DND-41 (cell line): ENCODE data around the gene USPL1.

Experiments used
- ATAC-seq: fragments of 200-7000 bp; cut with Tn5 transposase; 3 replicates; pipeline ENCODE4 v1.9.1; 2021; ENCODE audit warnings: low read depth; ENCODE audit not compliant: insufficient read depth
- DNase-seq: peaks from one replicate; pipeline ENCODE4 v3.0.0-alpha.2; 2020
- H2AFZ ChIP-seq: 2 replicates; pipeline ENCODE4 v1.6.0; 2012; ENCODE audit warnings: low read depth, low read length
- H3K27ac ChIP-seq: 2 replicates; pipeline ENCODE4 v1.5.1; 2012; ENCODE audit warnings: low read length, inconsistent platforms
- H3K27me3 ChIP-seq: fragments of 200-600 bp; sonication (generic); 2 replicates; pipeline ENCODE4 v1.6.0; 2012; ENCODE audit warnings: low read length, mild to moderate bottlenecking, inconsistent platforms; ENCODE audit not compliant: insufficient read depth, poor library complexity
- H3K36me3 ChIP-seq: 2 replicates; pipeline ENCODE4 v1.5.1; 2012; ENCODE audit warnings: low read length, inconsistent platforms; ENCODE audit not compliant: insufficient read depth
- H3K4me1 ChIP-seq: 2 replicates; pipeline ENCODE4 v1.5.1; 2012; ENCODE audit warnings: mild to moderate bottlenecking, low read length; ENCODE audit not compliant: insufficient read depth
- H3K4me2 ChIP-seq: 2 replicates; pipeline ENCODE4 v1.6.0; 2012; ENCODE audit warnings: mild to moderate bottlenecking, moderate library complexity, low read length, inconsistent platforms; ENCODE audit not compliant: insufficient read depth
- H3K4me3 ChIP-seq, 2 experiments: fragments of 200-600 bp in 1 of 2; shearing (Covaris generic) in 1 of 2; 2 replicates each; pipeline ENCODE4 v1.5.1; 2012 to 2016; ENCODE audit warnings: inconsistent platforms in 2 of 2, low read length in 2 of 2, mild to moderate bottlenecking in 2 of 2, low read depth in 1 of 2, moderate library complexity in 1 of 2
- H3K79me2 ChIP-seq: 2 replicates; pipeline ENCODE4 v1.6.0; 2012; ENCODE audit warnings: low read length, inconsistent platforms; ENCODE audit not compliant: insufficient read depth
- H3K9ac ChIP-seq: 2 replicates; pipeline ENCODE4 v1.6.0; 2012; ENCODE audit warnings: low read depth, mild to moderate bottlenecking, inconsistent platforms, low read length, moderate library complexity
- H3K9me3 ChIP-seq: 2 replicates; pipeline ENCODE4 v1.5.1; 2012; ENCODE audit warnings: low read length, moderate library complexity, mild to moderate bottlenecking, inconsistent platforms; ENCODE audit not compliant: insufficient read depth, severe bottlenecking
- H4K20me1 ChIP-seq: 2 replicates; pipeline ENCODE4 v1.6.0; 2012; ENCODE audit warnings: low read length; ENCODE audit not compliant: insufficient read depth
- EZH2 ChIP-seq: IDR thresholded peaks from 3 replicates; pipeline ENCODE4 v1.6.1; 2012; ENCODE audit warnings: borderline replicate concordance, low read depth, mild to moderate bottlenecking, moderate library complexity, low read length, inconsistent platforms; ENCODE audit not compliant: severe bottlenecking
- TF ChIP-seq, protein P1 (sequence below): IDR thresholded peaks from 2 replicates; pipeline ENCODE4 v1.5.1; 2012; ENCODE audit warnings: borderline replicate concordance, low read length, moderate library complexity, mild to moderate bottlenecking; ENCODE audit not compliant: poor library complexity, severe bottlenecking; ENCODE audit errors: extremely low read depth

USPL1 gene

DNA sequence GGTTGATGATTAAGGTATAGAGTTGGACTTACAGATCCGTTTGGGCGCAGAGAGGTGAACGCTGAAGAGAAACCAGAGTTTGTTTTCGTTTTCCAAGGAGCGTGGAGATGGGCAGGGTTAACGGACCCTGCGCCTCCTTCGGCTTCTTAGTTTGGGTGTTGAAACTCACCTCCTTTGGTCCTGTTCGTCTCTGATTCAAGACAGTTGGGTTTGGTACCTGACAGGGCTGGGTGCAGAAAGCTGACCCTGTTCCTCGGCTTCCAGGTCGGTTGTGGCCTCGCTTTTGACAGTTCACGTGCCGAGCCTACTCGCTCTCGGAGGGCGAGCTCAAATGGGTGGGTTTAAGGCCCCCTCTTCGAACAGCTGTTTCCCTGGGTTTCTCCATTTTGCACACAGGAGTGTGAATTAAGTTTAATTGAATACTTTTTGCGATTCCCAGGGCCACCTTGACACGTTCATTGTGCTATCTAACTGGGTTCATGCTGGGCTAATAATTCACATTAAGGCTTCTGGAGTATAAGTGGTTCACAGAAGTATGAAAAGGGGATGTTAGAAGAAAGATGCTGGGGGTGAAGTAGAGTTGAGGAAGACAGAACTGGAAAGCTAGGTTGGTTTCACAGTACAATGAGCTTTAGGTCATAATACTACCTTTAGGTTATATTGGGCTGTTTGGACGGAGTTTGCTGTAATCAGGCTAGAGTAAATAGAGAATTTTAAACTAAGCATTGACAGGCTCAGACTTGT is 638 bp downstream of the USPL1 start:
- peak; percentile 40 for DNase-seq
- Histone ChIP-seq H3K4me2 (peak overlapping the region; percentile 91), H3K9me3 (no peaks in the 10 kb centered on the region), H2AFZ (peak overlapping the region; percentile 98), H3K4me1 (peaks cover 44% of the 10 kb centered on the region), H4K20me1 (peaks cover 7% of the 10 kb centered on the region; the same call in 1 of the 2 replicates), H3K4me3 (peak overlapping the region; percentile 97 to 99), H3K27me3 (no peaks in the 10 kb centered on the region), H3K9ac (peak overlapping the region; percentile 92), H3K36me3 (peaks cover 19% of the 10 kb centered on the region), H3K27ac (peak overlapping the region; percentile 97), H3K79me2 (peaks cover 97% of the 10 kb centered on the region)
- peak; percentile 0; the same call in 1 of the 3 replicates for ATAC-seq
- TF ChIP-seq EZH2: no peak
- TF ChIP-seq, protein P1, sequence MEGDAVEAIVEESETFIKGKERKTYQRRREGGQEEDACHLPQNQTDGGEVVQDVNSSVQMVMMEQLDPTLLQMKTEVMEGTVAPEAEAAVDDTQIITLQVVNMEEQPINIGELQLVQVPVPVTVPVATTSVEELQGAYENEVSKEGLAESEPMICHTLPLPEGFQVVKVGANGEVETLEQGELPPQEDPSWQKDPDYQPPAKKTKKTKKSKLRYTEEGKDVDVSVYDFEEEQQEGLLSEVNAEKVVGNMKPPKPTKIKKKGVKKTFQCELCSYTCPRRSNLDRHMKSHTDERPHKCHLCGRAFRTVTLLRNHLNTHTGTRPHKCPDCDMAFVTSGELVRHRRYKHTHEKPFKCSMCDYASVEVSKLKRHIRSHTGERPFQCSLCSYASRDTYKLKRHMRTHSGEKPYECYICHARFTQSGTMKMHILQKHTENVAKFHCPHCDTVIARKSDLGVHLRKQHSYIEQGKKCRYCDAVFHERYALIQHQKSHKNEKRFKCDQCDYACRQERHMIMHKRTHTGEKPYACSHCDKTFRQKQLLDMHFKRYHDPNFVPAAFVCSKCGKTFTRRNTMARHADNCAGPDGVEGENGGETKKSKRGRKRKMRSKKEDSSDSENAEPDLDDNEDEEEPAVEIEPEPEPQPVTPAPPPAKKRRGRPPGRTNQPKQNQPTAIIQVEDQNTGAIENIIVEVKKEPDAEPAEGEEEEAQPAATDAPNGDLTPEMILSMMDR: no peak

DNA sequence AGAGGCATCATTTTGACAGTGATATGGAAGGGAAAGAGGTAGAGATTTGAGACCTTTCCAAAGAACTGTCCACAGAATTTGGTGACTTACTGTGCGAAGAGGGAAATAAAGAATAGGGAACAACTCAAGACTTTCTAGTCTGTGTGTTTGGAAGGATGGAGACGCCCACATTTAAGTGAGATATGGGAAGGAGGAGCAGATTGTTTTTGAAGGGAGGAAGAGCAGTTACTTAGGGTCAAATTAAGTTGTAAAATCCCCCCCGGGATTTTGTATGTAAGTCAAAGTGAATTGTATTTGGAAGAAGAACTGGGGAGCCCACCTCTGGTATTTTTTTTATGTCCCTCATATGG is 1.2 kb downstream of the USPL1 start:
- H3K79me2 ChIP-seq: peaks cover 97% of the 10 kb centered on the region
- no peaks in the 10 kb centered on the region for H3K9me3 ChIP-seq
- no peaks in the 10 kb centered on the region for H3K27me3 ChIP-seq
- H3K27ac ChIP-seq: peak overlapping the region; percentile 97
- peaks cover 22% of the 10 kb centered on the region for H3K36me3 ChIP-seq
- H2AFZ ChIP-seq: no peak overlapping the region
- H3K4me1 ChIP-seq: peaks cover 41% of the 10 kb centered on the region
- H3K4me3 ChIP-seq: peak overlapping the region; percentile 97 to 99
- peak overlapping the region; percentile 92 for H3K9ac ChIP-seq
- peak overlapping the region; percentile 91 for H3K4me2 ChIP-seq
- no peak for TF ChIP-seq EZH2
- TF ChIP-seq, protein P1: no peak
- ATAC-seq: no peak
- peaks cover 12% of the 10 kb centered on the region; the same call in 1 of the 2 replicates for H4K20me1 ChIP-seq
- no peak for DNase-seq

GRCh38 chr13:30619731-30620130 is 2.0 kb downstream of the USPL1 start:
- Histone ChIP-seq H3K9me3 (no peaks in the 10 kb centered on the region), H3K9ac (peak overlapping the region; percentile 92; the same call in 1 of the 2 replicates), H2AFZ (no peak overlapping the region), H4K20me1 (peaks cover 12% of the 10 kb centered on the region; the same call in 1 of the 2 replicates), H3K27ac (peak overlapping the region; percentile 9; the same call in 1 of the 2 replicates), H3K79me2 (peaks cover 97% of the 10 kb centered on the region), H3K4me1 (peaks cover 40% of the 10 kb centered on the region), H3K27me3 (no peaks in the 10 kb centered on the region), H3K36me3 (peaks cover 30% of the 10 kb centered on the region), H3K4me2 (peak overlapping the region; percentile 91), H3K4me3 (peak overlapping the region in 1 of 2 experiments; percentile 97; a peak in 2 of 4 replicates)
- ATAC-seq (no peak), DNase-seq (no peak)
- no peak for TF ChIP-seq EZH2
- TF ChIP-seq, protein P1: no peak
